22Rv1 (cell line): ENCODE results near the gene KRTAP9-3.
"Not testable (repeated sequence)": the region's sequence is repeated elsewhere in the genome, so short reads cannot be mapped to it uniquely, and the experiment has no call there.

Experiments
- H3K27ac ChIP-seq: fragments of 450-650 bp; 2 replicates; pipeline ENCODE4 v1.5.1; 2017
- ZFX ChIP-seq: fragments of 450-650 bp; IDR thresholded peaks from 2 replicates; pipeline ENCODE4 v1.6.1; 2017; ENCODE audit warnings: antibody characterized with exemption, borderline replicate concordance
- TF ChIP-seq, protein P1 (sequence below): fragments of 450-650 bp; IDR thresholded peaks from 2 replicates; pipeline ENCODE4 v1.5.1; 2017; ENCODE audit warnings: mild to moderate bottlenecking

Gene KRTAP9-3

DNA sequence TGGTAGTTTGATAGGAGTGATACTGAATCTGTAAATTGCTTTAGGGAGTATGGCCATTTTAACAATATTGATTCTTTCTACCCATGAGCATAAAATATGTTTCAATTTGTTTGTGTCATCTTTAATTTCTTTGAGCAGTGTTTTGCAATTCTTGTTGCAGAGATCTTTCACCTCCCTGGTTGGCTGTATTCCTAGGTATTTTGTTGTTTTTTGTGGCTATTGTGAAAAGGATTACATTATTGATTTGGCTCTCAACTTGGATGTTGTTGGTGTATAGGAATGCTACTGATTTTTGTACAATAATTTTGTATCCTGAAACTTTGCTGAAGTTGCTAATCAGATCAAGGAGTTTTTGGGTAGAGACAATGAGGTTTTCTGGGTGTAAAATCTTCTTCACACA, 26.2 kb downstream of the KRTAP9-3 start:
- no peak for TF ChIP-seq ZFX

DNA sequence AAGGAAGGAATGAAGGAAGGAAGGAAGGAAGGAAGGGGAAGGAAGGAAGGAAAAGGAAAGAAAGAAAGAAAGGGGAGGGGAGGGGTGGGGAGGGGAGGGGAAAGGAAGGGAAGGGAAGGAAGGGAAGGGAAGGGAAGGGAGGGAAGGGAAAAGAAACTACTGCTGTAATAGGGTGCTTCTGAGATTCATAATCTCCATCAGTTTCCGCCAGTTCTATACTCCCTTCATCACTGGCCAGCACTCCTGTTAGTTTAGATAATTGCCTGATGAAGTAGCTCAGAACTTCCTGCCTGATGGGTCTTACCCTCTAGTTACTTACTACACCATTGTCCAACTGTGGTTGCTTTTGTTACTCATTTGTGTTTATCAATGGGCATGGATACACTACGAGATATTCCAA, 31.0 kb downstream of the KRTAP9-3 start:
- TF ChIP-seq, protein P1, sequence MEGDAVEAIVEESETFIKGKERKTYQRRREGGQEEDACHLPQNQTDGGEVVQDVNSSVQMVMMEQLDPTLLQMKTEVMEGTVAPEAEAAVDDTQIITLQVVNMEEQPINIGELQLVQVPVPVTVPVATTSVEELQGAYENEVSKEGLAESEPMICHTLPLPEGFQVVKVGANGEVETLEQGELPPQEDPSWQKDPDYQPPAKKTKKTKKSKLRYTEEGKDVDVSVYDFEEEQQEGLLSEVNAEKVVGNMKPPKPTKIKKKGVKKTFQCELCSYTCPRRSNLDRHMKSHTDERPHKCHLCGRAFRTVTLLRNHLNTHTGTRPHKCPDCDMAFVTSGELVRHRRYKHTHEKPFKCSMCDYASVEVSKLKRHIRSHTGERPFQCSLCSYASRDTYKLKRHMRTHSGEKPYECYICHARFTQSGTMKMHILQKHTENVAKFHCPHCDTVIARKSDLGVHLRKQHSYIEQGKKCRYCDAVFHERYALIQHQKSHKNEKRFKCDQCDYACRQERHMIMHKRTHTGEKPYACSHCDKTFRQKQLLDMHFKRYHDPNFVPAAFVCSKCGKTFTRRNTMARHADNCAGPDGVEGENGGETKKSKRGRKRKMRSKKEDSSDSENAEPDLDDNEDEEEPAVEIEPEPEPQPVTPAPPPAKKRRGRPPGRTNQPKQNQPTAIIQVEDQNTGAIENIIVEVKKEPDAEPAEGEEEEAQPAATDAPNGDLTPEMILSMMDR: no peak
- TF ChIP-seq ZFX: no peak
- H3K27ac ChIP-seq: no peak overlapping the region

More for the DNA sequence above, 26.2 kb downstream of the KRTAP9-3 start:
- no peak overlapping the region for H3K27ac ChIP-seq

DNA sequence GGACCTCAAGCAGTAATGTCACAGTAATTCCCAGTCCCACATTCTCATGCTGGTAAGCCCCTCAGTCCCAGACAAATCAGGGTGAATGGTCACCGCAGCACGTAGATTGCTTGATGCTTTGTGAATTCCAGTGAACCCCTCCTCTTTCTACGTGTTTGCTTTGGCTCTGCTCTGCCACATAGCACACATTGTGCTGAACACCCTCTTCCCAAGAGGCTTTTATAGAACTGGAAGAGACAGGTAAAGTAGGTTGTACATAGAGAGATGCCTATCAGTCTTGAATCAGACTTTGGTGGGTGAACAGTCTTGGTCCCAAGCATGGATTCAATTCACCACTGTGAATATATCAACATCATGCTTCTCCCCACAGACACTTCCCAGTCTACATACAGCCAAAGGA, 32.4 kb downstream of the KRTAP9-3 start:
- TF ChIP-seq ZFX: no peak
- TF ChIP-seq, protein P1: no peak
- H3K27ac ChIP-seq: no peak overlapping the region

DNA sequence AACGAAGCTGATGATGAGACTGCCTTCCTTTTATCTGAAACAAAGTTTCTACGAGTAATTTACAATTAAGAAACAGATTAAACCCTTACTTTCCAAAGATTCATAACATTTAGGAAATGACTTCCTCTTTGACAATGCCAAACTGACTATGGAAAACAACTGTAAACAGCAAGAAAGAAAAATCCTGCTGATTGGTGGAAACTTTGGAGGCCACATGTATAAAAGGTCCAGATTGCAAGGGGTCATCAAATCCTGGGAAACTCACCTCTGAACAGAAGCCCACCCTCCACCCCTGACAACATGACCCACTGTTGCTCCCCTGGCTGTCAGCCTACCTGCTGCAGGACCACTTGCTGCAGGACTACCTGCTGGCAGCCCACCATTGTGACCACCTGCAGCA, 32.8 kb downstream of the KRTAP9-3 start, which contains the start of gene KRTAP9-6:
TSS of gene KRTAP9-6 (plus strand) at position 301 of the 400 bp plus-strand sequence. CDS start at position 301, 0 bp downstream.
- no peak within 1 kb of the TSS for H3K27ac ChIP-seq
- TF ChIP-seq, protein P1: no peak
- no peak for TF ChIP-seq ZFX

DNA sequence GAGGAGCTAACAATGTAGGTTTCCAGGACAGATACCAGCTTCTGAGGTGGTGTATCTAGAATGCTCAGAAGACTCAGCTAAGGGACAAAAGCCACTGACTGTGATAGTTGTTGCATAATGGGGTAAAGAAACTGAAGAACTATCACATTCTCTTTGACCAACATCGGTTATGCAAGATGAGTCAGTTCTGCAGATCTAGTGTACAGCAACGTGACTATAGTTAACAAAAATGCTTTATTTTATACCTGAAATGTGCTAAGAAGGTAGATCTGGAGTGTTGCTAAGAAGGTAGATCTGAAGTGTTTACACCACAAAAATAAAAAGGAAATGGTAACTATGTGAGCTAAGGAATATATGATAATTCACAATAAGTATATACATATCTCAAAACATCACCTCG, 35.5 kb downstream of the KRTAP9-3 start:
- H3K27ac ChIP-seq: no peak overlapping the region

DNA sequence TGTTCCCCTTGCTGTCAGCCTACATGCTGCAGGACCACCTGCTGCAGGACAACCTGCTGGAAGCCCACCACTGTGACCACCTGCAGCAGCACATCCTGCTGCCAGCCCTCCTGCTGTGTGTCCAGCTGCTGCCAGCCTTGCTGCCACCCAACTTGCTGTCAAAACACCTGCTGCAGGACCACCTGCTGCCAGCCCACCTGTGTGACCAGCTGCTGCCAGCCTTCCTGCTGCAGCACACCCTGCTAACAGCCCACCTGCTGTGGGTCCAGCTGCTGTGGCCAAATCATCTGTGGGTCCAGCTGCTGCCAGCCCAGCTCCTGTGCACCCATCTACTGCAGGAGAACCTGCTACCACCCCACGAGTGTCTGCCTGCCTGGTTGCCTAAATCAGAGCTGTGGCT, 39.1 kb downstream of the KRTAP9-3 start:
- H3K27ac ChIP-seq: not testable (repeated sequence)

More for the DNA sequence above, 35.5 kb downstream of the KRTAP9-3 start:
- no peak for TF ChIP-seq ZFX
- TF ChIP-seq, protein P1: no peak

DNA sequence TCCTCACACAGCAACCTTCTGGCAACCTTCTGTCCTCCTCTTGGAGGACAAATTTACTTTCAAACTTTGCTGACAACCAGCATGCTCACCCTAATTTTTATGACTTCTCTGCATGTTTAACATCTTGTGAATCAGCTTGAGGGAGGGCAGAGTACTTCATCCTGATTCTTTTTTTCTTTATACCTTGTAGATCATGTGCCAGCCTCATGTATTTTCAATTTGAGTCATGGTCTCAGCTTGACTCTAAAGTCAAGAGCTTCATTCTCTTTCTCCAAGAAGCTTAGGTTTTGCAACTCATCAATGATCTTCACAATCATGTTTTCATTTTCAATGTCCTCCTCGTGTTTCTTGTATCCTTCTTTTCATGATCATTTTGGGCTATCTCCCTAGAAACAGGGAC, 39.6 kb downstream of the KRTAP9-3 start:
- no peak for TF ChIP-seq ZFX
- TF ChIP-seq, protein P1: no peak

DNA sequence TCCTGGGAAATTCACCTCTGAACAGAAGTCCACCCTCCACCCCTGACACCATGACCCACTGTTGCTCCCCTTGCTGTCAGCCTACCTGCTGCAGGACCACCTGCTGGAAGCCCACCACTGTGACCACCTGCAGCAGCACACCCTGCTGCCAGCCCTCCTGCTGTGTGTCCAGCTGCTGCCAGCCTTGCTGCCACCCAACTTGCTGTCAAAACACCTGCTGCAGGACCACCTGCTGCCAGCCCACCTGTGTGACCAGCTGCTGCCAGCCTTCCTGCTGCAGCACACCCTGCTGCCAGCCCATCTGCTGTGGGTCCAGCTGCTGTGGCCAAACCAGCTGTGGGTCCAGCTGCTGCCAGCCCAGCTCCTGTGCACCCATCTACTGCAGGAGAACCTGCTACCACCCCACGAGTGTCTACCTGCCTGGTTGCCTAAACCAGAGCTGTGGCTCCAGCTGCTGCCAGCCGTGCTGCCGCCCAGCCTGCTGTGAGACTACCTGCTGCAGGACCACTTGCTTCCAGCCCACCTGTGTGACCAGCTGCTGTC, 43.5 kb downstream of the KRTAP9-3 start, which contains the start of gene KRTAP9-7:
TSS of gene KRTAP9-7 (plus strand) at position 51 of the 543 bp plus-strand sequence. CDS start at position 51, 0 bp downstream.
- H3K27ac ChIP-seq: not testable (repeated sequence)

More for the DNA sequence above, 39.6 kb downstream of the KRTAP9-3 start:
- H3K27ac ChIP-seq: no peak overlapping the region
